Fibroblast of villous mesenchyme (primary cell): ENCODE measurements around the gene ADAM23. TPM values are rescaled to one million over a fixed set of nuclear protein-coding genes. Genes with fewer than 3 reads are reported as not detected.

Experiments used
- DNase-seq: peaks from one replicate; pipeline ENCODE4 v3.0.0-alpha.2; 2010; ENCODE audit warnings: low read depth
- H3K4me3 ChIP-seq: 2 replicates; pipeline ENCODE4 v1.5.1; 2011; ENCODE audit warnings: low read depth, mild to moderate bottlenecking, low read length
- CTCF ChIP-seq: IDR thresholded peaks from 2 replicates; pipeline ENCODE4 v1.5.1; 2012; ENCODE audit warnings: low read depth, mild to moderate bottlenecking, low read length; ENCODE audit not compliant: insufficient read depth
- total RNA-seq: library from RNA; depleted of rRNA; stranded (reverse); fragments of >200 nt; gene quantifications from 2 replicates; pipeline ENCODE4 v1.2.3, GENCODE V29; 2012

Gene ADAM23
- total RNA-seq, 1 donor = 9.5 TPM

DNA sequence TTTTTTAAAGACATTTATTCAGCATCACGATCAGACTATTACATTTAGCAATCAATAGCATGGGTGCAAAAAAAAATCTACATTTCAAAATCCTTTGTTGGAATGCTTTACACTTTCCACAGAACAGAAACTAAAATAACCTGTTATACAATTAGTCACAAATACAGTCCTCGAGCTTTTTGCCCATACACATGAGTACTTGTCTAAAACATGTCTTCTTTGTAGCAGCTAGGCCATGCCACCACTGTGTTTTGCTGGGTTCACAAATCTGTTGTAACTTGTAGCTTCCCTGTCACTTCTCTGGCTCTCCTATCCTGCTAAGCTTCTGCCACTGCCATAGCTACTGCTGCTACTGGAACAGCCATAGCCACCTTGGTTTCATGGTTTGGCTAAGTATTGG is 24.4 kb upstream of the ADAM23 start:
- DNase-seq = no peak
- no peak for TF ChIP-seq CTCF
- no peak overlapping the region for H3K4me3 ChIP-seq

DNA sequence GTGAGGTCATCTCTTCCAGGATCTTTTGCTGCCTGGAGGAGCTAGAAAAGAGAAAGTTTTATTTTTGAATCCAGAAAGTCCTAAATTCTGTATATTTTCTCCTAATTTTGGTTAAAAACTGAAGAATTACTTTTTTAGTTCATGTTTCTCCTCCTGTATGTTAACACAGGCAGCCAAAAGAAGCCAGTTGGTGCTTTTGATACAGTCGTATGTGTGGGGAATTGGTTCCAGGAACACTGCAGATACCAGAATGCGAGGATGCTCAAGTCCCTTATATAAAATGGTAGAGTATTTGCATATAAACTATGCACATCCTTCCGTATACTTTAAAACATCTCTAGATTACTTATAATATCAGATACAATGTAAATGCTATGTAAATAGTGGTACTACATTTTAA is 22.6 kb upstream of the ADAM23 start:
- no peak for TF ChIP-seq CTCF
- no peak for DNase-seq
- no peak overlapping the region for H3K4me3 ChIP-seq

DNA sequence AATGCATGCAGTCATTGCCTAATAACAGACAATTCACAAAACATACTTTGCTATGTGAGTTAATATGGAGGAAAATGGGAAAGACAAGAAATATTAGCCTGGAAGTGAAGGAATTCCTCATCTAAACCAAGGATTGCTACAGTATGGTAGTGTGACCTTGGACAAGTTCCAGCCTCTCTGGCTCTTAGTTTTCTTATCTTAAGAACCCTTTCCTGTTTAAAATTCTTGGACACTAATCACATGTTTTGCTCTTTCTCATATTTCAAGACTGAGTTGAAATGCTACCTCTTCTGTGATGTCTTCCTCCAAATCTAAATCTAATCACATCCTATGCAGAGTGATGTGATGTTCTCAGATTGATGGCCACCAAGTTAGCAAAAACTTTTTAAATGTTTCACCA is 20.8 kb upstream of the ADAM23 start:
- no peak for TF ChIP-seq CTCF
- DNase-seq = peak; percentile 79
- no peak overlapping the region for H3K4me3 ChIP-seq

DNA sequence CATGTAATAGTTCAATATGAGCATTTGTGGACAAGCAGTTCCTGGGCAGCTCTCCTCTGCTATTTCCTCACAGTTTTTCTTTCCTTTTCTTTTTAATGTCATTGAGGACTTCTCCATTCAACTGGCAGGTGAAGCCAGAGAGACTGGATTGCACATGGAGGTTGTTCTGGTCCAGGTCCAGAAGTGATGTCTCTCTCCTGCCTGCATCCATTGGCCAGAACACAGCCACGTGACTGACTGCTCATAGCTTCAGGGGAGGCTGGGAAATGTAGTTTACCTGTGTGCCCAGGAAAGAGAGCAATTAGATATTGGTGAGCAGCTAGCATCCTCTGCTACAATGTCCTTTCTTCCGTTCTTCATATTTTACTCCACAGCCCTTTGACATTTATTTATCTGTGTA is 20.2 kb upstream of the ADAM23 start:
- no peak for DNase-seq
- no peak for TF ChIP-seq CTCF
- no peak overlapping the region for H3K4me3 ChIP-seq

DNA sequence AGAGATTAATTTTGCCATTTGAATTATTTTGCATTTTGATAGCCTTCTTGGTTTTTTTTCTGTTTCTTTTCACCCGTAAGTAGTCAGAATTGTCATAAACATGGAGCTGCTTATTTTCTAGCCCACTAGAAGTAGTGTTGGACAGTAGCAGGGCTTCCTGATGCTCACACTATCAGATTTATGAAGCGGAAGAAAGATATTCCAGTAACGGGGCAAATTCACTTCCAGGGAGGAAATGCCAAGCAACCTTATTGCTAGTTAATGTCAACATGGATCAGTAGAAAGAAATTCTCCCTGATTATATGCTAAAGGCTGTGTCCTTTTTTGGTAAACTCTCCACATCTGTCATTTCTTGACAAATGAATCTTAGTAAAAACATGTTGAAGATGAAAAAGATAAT is 19.2 kb upstream of the ADAM23 start:
- no peak for TF ChIP-seq CTCF
- no peak overlapping the region for H3K4me3 ChIP-seq
- peak; percentile 45 for DNase-seq

DNA sequence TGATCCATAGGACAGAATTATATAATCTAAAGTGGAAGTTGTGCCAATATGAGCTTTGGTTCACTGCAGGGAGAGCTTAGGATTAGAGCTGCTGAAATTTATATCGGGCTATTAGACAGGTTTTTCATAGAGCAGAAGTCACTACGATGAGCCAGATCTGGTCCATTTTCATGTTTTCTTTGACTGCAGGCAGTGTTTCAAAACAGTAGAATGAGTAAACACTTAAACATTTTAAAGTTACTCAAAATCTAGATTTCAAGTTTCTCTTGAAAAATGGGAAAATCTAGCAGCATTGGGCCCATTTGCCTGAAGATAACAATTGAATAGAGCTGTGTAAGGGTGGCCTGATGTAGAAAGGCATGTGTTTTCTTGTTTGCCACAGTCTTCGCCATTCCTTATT is 14.5 kb upstream of the ADAM23 start:
- H3K4me3 ChIP-seq = no peak overlapping the region
- no peak for TF ChIP-seq CTCF
- peak; percentile 10 for DNase-seq

GRCh38 chr2:206430452-206430851 is 12.9 kb upstream of the ADAM23 start:
- DNase-seq = no peak
- H3K4me3 ChIP-seq = no peak overlapping the region
- no peak for TF ChIP-seq CTCF
